GM18951 (cell line): ENCODE results near the gene PNMA8A.

Experiments used
- POLR2A ChIP-seq: IDR thresholded peaks from 4 replicates; pipeline ENCODE4 v1.6.1; 2011; ENCODE audit warnings: mild to moderate bottlenecking; ENCODE audit not compliant: insufficient read length, insufficient read depth; ENCODE audit errors: extremely low read depth
- in situ Hi-C: fragments of 300-500 bp; cut with MboI; formaldehyde crosslinking; loops from one replicate; pipeline ENCODE4 v1.12.0; 2022; ENCODE audit warnings: low sequenced_read_pairs, mixed read lengths, inconsistent platforms; ENCODE audit not compliant: unreplicated experiment

PNMA8A gene

DNA sequence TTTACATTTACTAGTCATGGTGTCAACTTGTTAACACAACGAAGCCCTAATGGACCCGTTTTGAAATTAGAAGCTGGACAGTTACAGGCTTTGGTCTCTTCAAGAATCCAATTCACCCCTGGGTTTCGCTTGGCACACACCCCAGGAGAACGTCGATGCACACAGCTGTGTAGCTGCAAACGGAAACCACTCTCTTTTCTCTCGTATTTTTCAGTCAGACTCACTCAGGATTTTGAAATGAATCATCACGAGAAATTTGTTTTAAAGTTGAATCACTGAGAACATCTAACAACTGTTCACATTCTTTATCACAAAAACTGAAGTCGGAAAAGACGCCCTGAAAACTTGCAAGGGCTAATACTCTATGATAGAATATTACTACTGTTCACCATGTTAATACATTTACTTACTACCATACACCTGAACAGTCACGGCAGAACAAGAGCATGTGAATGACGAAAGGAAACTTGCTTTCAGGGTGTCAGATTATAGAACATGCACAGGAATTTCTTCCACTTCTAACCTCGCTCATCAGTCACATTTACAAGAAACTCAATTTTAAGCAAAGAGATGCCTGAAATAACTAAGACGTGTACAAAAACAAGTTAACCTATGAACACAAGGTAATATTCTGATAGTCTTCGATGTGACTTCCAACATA lies 4.7 kb downstream of the PNMA8A start:
- in situ Hi-C loops = no loop called here
- TF ChIP-seq POLR2A = no peak

DNA sequence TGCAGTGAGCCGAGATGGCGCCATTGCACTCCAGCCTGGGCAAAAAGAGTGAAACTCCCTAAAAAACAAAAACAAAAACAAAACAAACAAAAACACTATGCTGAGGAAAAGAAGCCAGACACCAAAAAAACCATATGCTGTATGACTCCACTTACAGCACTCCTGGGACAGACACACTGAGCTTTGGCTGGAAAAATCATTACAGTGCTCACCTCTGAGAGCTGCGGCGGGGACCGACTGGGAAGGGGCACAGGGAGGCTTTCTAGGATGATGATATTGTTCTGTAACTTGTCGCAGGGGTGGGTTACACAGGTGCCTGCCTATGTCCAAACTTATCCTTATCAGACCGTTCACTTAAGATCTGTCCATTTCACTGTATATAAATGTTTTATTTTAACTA lies 7.8 kb downstream of the PNMA8A start:
- no peak for TF ChIP-seq POLR2A
- in situ Hi-C loops = no loop called here

DNA sequence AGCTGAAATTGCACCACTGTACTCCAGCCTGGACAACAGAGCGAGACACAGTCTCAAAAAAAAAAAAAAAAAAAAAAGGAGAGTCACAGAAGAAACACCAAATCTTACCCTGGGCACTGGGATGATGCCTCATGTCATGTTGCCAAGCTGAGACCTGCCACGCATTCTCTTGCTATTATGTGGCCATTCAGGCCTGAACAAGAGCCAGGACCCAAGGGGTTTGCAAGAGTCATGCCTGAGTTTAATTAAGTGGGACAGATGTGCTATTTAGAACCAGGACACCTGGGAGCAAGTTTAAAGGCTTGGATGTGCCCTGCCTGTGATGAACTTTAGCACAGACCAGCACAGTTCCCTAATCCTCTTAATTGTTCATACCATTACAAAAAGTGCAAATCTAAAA lies 9.8 kb downstream of the PNMA8A start:
- in situ Hi-C loops = no loop called here

DNA sequence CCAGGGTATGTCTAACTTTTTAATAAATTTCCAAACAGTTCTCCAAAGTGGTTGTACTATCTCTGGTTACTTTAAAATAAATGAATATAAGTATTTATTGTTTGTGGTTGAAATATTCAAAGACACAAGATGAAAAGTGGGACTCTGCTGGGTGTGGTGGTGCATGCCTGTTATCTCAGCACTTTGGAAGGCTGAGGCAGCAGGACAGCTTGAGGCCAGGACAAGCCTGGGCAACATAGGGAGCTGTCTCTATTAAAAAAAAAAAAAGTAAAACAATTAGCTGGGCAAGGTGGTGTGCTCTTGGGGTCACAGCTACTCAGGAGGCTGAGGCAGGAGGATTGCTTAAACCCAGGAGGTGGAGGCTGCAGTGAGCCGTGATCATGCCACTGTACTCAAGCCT lies 10.4 kb downstream of the PNMA8A start:
- no peak for TF ChIP-seq POLR2A
- in situ Hi-C loops = no loop called here

More for the DNA sequence above, 9.8 kb downstream of the PNMA8A start:
- no peak for TF ChIP-seq POLR2A

DNA sequence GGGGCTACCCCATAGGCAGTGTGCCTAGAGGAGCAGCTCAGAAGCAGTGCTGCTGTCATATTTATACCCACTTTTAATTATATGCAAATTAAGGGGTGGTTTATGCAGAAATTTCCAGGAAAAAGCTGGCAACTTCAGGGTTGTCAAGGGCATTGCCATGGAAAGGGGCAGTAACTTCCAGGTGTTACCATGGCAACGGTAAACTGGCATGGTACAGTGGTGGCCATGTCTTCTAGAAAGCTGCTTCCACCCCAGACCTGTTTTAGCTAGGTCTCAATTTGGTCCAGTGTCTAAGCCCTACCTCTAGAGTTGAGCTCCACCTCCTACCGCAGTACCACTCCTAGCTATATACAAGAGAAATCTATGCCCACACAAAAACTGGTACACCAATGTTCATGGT lies 11.3 kb downstream of the PNMA8A start:
- in situ Hi-C loops = no loop called here

DNA sequence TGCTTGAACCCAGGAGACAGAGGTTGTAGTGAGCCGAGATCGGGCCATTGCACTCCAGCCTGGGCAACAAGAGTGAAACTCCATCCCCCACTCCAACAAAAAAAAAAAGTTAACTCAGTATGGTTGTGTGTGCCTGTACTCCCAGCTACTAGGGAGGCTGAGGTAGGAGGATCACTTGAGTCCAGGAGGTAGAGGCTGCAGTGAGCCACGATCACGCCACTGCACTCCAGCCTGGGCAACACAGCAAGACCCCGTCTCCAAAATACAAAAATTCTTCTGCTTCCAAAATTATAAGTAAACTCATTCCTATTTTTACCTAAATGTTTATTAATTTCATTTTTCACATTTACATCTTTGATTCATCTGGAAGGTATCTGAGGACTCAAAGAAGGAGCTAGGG lies 14.4 kb downstream of the PNMA8A start:
- in situ Hi-C loops = no loop called here
- no peak for TF ChIP-seq POLR2A

More for the DNA sequence above, 11.3 kb downstream of the PNMA8A start:
- no peak for TF ChIP-seq POLR2A

DNA sequence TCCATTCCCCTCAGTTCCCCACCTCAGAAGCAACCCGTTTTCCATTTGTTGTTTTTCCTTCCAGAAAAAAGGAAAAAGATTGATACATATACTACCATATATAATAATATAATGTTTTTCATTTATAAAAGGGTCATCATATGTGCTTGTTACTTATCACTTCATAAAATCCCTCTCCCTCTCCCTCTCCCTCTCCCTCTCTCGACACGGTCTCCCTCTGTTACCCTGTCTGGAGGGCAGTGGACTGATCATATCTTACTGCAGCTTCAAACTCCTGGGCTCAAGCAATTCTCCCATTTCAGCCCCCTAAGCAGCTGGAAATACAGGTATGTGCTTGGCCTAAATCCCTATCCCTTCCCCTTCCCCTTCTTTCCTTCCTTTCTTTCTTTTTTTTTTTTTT lies 17.1 kb downstream of the PNMA8A start:
- no peak for TF ChIP-seq POLR2A
- in situ Hi-C loops = no loop called here

DNA sequence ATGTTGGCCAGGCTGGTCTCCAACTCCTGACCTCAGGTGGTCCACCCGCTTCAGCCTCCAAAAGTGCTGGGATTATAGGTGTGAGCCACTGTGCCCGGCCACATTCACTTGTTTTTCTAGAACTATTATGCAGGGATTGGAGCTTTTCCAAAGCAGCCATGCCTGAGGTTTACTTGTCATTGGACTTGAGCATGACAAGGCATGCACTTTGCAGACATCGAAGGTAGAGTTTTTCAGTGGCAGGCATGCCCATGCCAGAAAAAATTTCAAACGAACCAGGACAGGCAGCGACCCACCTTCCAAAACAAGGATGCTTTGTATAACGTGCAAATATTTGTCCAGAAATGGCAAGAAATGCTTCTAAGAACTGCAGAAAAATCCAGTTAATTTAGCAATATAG lies 17.7 kb downstream of the PNMA8A start:
- in situ Hi-C loops = no loop called here
- TF ChIP-seq POLR2A = no peak

DNA sequence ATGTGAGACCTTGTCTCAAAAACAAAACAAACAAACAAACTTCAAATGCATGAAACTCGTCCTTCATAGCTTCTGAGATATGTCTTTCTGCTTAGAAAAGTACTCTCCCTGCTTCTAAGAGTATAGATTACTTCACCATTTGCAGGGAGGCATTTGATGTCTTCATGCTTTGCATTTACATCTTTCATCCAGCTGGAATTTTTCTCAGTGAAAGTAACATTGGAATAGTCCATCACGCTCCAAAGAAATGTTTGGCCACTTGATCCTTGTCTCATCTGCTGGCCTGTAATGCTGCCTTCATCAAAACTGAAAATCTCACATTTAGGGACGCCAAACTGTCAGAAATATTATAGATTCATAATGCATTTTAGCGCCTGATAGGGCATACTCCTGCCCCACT lies 19.2 kb downstream of the PNMA8A start:
- no peak for TF ChIP-seq POLR2A
- in situ Hi-C loops = no loop called here

DNA sequence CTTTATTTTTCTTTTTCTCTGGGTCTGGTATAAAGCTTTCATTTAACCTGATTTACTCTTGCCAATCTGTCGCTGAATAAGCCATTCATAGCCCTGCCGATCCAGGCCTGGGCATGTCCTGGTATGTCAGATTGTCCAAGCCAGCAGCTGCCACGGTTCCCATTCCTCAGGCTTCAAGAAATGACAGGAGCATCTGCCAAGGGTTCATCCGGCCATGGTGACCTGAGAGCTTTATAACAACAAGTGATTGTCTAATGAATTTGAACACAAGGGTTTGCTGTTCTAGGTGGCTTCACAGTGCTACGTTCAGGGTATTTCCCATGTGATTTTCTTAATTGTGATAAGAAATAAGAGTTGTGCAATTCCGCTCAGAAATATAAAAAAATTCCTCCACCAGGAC lies 20.0 kb downstream of the PNMA8A start:
- in situ Hi-C loops = no loop called here
- no peak for TF ChIP-seq POLR2A

DNA sequence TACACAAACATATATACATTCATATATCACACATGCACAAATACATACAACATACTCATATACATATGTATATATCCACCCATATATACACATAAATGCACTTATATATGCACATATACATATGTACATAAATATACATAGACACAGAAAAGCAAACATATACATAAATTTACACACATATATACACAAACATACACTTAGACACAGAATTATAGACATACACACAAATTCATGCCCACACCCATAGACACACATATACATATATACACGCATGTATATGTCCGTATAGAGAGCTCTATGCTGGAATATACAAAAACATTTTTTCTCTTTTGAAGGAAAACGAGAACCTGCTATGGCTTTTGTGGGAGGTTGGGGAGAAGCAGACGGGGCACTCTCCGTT lies 20.6 kb downstream of the PNMA8A start:
- no peak for TF ChIP-seq POLR2A
- in situ Hi-C loops = no loop called here

DNA sequence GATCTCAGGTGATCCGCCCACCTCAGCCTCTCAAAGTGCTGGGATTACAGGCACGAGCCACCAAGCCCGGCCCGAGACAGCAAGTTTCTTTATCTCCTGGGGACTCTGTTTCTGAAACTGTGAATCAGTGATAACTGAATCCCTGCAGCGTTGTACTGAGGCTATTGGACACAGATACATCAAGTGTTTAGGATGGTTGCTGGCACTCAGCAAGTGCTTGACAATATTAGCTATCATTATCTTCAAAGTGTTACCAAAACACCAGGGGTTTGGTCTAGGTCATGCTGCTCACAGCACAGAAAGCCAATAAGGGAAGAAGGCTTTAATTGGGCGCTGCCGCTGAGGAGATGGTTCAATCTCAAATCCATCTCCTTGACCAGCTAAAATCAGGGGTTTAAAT lies 22.1 kb downstream of the PNMA8A start:
- in situ Hi-C loops = no loop called here
- TF ChIP-seq POLR2A = no peak

DNA sequence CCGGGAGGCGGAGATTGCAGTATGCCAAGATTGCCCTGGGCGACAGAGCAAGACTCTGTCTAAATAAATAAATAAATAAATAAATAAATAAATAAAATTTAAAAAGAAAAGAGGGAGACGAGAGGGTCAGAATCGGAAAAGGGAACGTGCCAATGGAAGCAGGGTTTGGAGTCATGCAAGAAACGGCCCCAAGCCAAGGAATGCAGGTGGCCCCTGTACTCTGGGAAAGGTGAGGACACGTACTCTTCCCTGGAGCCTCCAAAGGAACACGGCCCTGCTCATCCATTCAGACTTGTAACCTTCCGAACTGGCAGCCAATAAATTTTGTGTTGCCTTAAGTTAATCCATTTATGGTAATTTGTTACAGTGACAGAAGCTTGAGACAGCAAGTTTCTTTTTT lies 22.8 kb downstream of the PNMA8A start:
- no peak for TF ChIP-seq POLR2A
- in situ Hi-C loops = no loop called here

DNA sequence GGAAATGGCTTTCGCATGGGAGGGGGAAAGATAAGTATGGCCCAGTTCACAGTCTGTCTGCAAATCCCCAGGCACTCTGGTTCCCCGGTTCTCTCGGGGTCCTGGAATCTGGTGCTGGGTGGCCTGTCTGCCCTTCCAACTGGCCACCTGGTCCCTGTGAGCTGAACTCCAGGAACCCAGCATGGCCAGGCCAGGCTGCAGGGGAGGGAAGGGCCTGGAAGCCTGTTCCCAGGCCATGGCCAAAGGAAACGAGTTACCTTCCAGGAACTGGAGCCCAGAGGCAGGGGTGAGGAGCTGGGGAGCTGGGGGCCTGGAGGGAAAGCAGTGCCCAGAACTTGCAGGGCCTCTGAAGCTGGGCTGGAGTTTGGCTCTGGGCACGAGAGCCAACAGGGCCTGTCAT lies 23.5 kb downstream of the PNMA8A start:
- in situ Hi-C loops = no loop called here
- no peak for TF ChIP-seq POLR2A

DNA sequence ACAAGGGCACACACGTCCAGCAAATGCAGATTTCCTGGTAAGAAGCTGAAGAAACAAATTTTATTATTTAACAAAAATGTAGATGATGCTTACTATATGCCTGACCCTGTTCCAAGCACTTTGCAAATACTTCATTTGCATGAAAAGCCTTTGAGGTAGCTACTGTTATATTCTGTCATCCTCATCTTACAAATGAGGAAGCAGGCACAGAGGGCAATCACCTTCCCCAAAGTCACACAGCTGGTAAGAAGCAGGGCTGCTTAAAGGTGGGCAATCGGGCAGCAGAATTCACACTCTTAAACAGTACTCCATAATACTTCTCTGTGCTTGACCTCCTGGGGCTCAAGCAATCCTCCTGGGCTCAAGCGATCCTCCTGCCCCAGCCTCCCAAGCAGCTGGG lies 24.4 kb downstream of the PNMA8A start:
- TF ChIP-seq POLR2A = no peak
- in situ Hi-C loops = no loop called here

DNA sequence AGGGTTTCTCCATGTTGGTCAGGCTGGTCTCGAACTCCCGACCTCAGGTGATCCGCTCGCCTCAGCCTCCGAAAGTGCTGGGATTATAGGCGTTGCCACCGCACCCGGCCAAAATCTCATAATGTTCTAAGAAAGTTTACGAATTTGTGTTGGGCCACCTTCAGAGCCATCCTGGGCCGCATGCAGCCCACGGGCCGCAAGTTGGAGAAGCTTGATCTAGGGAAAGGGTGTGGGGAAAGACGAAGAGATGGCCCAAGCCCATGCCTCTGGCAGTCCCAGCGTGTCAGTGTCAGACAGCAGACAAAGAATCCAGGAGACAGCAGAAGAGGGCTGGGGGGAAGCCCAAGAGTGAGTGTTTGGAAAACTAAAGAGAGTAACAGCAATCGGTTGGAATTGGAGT lies 25.3 kb downstream of the PNMA8A start:
- TF ChIP-seq POLR2A = no peak
- in situ Hi-C loops = no loop called here
